HG02623 (cell line): ENCODE results near the gene TCF7.

Experiments used
- ATAC-seq: cut with Tn5 transposase; IDR thresholded peaks from one replicate; pipeline ENCODE4 v1.9.1; 2021; ENCODE audit warnings: moderate library complexity; ENCODE audit not compliant: unreplicated experiment

Gene TCF7

GRCh38 chr5:134113902-134114875, at the start of gene TCF7:
TCF7 (plus strand) TSS chr5:134114681; CDS start chr5:134114907, 226 bp downstream.
- ATAC-seq, result peak; percentile 79

GRCh38 chr5:134069553-134069952, 44.9 kb upstream of the TCF7 start:
- ATAC-seq, result no peak

GRCh38 chr5:134070725-134071613, 43.5 kb upstream of the TCF7 start:
- ATAC-seq, result peak; percentile 40

GRCh38 chr5:134071614-134072207, 42.8 kb upstream of the TCF7 start:
- peak; percentile 13 for ATAC-seq

GRCh38 chr5:134072471-134073210, 41.8 kb upstream of the TCF7 start:
- no peak for ATAC-seq

- no peak for ATAC-seq
These were observed 41.1 kb upstream of the TCF7 start for GRCh38 chr5:134073404-134073803.

GRCh38 chr5:134075102-134075501, 39.4 kb upstream of the TCF7 start:
- ATAC-seq, result no peak

- no peak for ATAC-seq
These were observed 36.4 kb upstream of the TCF7 start for GRCh38 chr5:134077926-134078580.

GRCh38 chr5:134079748-134080581, 34.5 kb upstream of the TCF7 start:
- ATAC-seq, result no peak

- ATAC-seq, result no peak
These were observed 32.1 kb upstream of the TCF7 start for GRCh38 chr5:134082264-134082992.

- ATAC-seq, result no peak
These were observed 31.0 kb upstream of the TCF7 start for GRCh38 chr5:134083517-134083916.

- no peak for ATAC-seq
These were observed 30.4 kb upstream of the TCF7 start for GRCh38 chr5:134084022-134084565.

- ATAC-seq, result no peak
These were observed 29.9 kb upstream of the TCF7 start for GRCh38 chr5:134084570-134084969.

- no peak for ATAC-seq
These were observed 29.1 kb upstream of the TCF7 start for GRCh38 chr5:134085411-134085810.

GRCh38 chr5:134086225-134086942, 28.1 kb upstream of the TCF7 start:
- ATAC-seq, result no peak

GRCh38 chr5:134086943-134087305, 27.6 kb upstream of the TCF7 start:
- no peak for ATAC-seq

- no peak for ATAC-seq
These were observed 26.2 kb upstream of the TCF7 start for GRCh38 chr5:134088291-134088690.
